Stimulated activated naive CD8-positive, alpha-beta T cell treated with anti-CD3 and anti-CD28 coated beads, Interleukin-15, Interleukin-2, amounts not matched to agents 100 ng/mL and 50 ng/mL, for 24 hours (primary cell): ENCODE data around the gene CUX1.
"Not testable (repeated sequence)": the region's sequence is repeated elsewhere in the genome, so short reads cannot be mapped to it uniquely, and the experiment has no call there.

Experiments
- H3K27ac Mint-ChIP-seq: one replicate; pipeline ENCODE4 v1.8.0; 2021; ENCODE audit warnings: mild to moderate bottlenecking, mixed read lengths
- H3K27me3 Mint-ChIP-seq: one replicate; pipeline ENCODE4 v1.8.0; 2021; ENCODE audit warnings: mixed read lengths
- H3K36me3 Mint-ChIP-seq: one replicate; pipeline ENCODE4 v1.8.0; 2021; ENCODE audit warnings: low read depth, mixed read lengths
- H3K4me1 Mint-ChIP-seq: one replicate; pipeline ENCODE4 v1.8.0; 2021; ENCODE audit warnings: low read depth, mixed read lengths
- H3K4me3 Mint-ChIP-seq: one replicate; pipeline ENCODE4 v1.8.0; 2021; ENCODE audit warnings: mild to moderate bottlenecking, mixed read lengths
- H3K9me3 Mint-ChIP-seq: one replicate; pipeline ENCODE4 v1.8.0; 2021; ENCODE audit warnings: mixed read lengths

The CUX1 gene

DNA sequence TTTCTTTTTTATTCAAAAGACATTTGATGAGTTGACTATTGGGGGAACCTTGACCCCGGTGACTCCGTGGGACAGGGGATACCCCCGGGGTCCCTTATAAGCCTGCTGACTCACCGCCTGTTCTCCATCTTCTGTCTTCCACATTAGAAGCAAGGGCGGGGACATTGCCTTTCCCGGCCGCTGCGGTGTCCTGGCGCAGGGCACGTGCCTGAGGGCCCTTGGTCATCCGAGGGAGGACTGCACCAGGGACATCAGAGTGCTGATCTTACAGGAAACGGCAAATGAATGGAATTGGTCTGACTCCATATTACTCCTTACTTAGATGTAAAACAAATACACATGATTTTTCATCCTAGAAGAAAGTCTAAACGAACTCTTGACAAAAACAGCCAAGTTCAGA is 170.1 kb downstream of the CUX1 start:
- H3K9me3 Mint-ChIP-seq, result no peaks in the 10 kb centered on the region
- H3K36me3 Mint-ChIP-seq, result no peaks in the 10 kb centered on the region
- no peak overlapping the region for H3K4me3 Mint-ChIP-seq
- H3K27me3 Mint-ChIP-seq, result no peaks in the 10 kb centered on the region
- peaks cover 37% of the 10 kb centered on the region for H3K4me1 Mint-ChIP-seq
- no peak overlapping the region for H3K27ac Mint-ChIP-seq

DNA sequence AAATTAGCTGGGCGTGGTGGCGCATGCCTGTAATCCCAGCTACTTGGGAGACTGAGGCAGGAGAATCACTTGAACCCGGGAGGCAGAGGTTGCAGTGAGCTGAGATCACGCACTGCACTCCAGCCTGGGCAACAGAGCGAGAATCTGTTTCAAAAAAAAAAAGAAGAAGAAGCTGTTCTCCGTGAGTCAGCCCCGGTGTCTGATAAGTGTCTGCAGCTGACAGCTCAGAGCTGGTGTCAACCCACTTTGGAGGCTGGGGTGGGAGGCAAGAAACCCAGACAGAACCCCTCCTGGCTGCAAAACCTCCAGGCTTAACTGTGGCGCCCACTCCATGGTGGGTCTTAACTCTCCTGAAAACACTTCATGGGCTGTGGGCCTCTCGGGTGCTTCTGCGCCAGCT is 170.6 kb downstream of the CUX1 start:
- Mint-ChIP-seq H3K4me1 (peaks cover 35% of the 10 kb centered on the region), H3K27ac (peak overlapping the region; percentile 59)
- not testable (repeated sequence) for H3K4me3 Mint-ChIP-seq, H3K9me3 Mint-ChIP-seq, H3K36me3 Mint-ChIP-seq, H3K27me3 Mint-ChIP-seq

DNA sequence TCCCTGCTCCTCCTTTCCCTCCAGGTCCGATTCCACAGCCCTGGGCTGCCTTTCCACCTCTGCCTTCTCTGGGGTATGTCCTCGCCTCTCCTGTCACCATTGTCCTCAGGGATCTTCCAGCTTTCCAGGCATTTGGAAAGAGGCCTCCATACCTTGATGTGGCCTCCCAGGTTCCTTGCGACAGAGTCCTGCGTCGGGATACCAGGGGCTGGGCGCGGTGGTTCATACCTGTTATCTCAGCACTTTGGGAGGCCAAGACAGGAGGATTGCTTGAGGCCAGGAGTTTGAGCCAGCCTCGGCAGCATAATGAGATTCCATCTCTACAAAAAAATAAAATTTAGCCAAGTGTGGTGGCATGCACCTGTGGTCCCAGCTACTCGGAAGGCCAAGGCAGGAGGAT is 171.1 kb downstream of the CUX1 start:
- Mint-ChIP-seq H3K27ac (peak overlapping the region; percentile 59), H3K27me3 (no peaks in the 10 kb centered on the region), H3K36me3 (no peaks in the 10 kb centered on the region), H3K9me3 (no peaks in the 10 kb centered on the region), H3K4me3 (no peak overlapping the region), H3K4me1 (peaks cover 31% of the 10 kb centered on the region)

DNA sequence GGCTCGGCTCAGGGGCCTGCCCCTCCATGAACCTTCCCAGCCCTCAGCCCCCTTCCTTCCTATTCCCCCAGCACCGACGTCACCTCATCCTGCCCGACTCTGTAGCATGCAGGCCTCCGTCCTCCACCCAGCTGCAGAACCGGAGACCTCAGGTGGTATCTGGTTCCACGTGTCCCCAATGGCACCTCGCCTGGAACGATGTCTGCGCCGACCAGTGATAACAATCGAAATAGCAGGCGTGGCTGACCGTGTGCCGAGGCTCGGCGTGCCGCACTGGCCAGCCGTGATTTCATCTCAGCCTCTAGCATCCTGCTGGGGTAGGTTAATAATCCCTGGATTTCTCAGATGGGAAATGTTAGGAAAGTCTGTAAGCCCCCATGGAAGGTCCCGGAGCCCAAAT is 171.7 kb downstream of the CUX1 start:
- Mint-ChIP-seq H3K27me3 (no peaks in the 10 kb centered on the region), H3K4me3 (no peak overlapping the region), H3K36me3 (no peaks in the 10 kb centered on the region), H3K4me1 (peaks cover 33% of the 10 kb centered on the region), H3K9me3 (no peaks in the 10 kb centered on the region), H3K27ac (no peak overlapping the region)

DNA sequence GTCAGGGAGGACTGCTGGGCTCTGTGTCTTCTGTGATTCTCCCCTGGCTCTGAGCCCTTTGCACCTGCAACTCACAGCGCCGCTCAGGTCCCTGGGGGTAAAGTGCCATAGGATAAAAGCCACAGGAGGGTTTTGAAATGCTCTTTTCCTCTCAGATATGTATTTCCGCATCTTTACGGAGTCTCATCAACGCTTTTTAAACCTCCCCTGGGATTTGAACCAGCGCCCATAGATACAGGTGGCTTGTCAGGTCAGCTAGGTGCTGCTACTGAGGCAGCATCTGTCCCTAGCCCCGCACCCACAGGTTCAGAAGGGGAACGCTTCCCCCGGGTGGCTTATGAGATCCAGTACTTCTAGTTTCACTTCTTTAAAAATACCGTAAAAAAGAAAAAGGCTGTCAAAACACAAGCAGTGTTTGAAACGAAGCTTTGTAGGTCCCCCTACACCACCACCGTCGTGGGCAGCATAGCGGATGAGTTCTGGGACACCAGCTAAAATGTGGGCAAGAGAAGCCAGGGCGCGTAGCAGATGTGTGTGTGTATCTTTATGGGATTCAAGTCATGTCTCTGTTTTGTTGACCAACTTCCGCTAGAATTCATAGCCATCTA is 173.5 kb downstream of the CUX1 start:
- peak overlapping the region; percentile 21 for H3K4me3 Mint-ChIP-seq
- H3K27ac Mint-ChIP-seq, result peak overlapping the region; percentile 54
- peaks cover 40% of the 10 kb centered on the region for H3K4me1 Mint-ChIP-seq
- no peaks in the 10 kb centered on the region for H3K36me3 Mint-ChIP-seq
- no peaks in the 10 kb centered on the region for H3K9me3 Mint-ChIP-seq
- H3K27me3 Mint-ChIP-seq, result no peaks in the 10 kb centered on the region

DNA sequence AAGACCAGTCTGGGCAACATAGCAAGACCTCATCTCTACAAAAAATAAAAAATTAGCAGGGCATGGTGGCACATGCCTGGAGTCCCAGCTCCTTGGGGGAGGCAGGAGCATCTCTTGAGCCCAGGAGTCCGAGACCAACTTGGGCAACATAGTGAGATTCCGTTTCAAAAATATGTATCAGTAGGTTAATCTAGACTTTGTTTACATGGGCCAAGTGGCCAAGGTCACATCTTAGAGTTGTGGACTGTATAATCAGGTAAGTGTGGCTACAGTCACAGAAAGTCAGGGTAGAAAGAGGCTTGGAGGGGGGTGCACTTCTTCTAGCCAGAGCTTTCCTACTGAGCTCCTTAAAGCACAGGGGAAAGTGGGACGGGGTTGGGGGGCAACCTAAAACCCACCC is 174.4 kb downstream of the CUX1 start:
- H3K9me3 Mint-ChIP-seq, result no peaks in the 10 kb centered on the region
- no peak overlapping the region for H3K27ac Mint-ChIP-seq
- peaks cover 40% of the 10 kb centered on the region for H3K4me1 Mint-ChIP-seq
- no peak overlapping the region for H3K4me3 Mint-ChIP-seq
- H3K36me3 Mint-ChIP-seq, result no peaks in the 10 kb centered on the region
- H3K27me3 Mint-ChIP-seq, result no peaks in the 10 kb centered on the region

DNA sequence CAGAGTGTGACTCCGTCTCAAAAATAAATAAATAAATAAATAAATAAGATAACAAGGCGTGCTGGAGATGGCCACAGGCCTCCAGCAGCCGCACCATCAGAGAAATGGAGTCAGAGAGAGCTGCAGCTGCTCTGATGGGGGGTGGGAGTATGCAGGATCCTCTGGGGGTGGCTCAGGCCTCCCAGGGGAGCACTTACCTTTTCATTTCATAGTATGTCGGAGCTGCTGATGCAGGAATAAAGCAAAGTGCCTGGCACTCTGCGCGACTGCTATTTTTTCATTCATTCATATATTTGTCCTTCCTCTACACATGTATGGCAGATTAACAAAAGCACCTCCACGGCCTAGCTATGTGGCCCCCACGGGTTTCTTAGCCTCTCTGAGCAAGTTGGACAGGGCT is 175.9 kb downstream of the CUX1 start:
- Mint-ChIP-seq H3K27ac (no peak overlapping the region), H3K27me3 (no peaks in the 10 kb centered on the region), H3K4me1 (peaks cover 36% of the 10 kb centered on the region), H3K4me3 (no peak overlapping the region), H3K9me3 (no peaks in the 10 kb centered on the region), H3K36me3 (no peaks in the 10 kb centered on the region)

DNA sequence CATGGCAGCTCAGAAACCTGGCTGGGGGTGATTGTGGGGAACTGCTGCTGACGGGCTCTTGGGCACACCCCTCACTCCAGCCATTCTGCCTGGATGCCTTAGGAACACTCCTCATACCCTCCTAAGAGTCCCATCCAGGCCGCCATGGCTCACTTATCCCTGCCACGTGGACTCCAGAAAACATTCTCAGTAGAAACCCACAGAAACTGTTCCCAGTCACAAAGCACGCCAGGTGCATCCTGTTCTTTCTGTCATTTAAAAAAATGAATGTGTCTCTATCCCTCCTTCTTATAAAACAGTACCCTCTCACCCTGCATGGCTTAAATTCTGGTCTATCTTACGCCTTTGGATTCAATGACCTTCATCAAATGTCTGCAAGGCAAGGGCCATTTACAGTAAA is 177.7 kb downstream of the CUX1 start:
- Mint-ChIP-seq H3K36me3 (no peaks in the 10 kb centered on the region), H3K4me1 (peaks cover 26% of the 10 kb centered on the region), H3K4me3 (no peak overlapping the region), H3K27me3 (no peaks in the 10 kb centered on the region), H3K27ac (no peak overlapping the region), H3K9me3 (no peaks in the 10 kb centered on the region)

DNA sequence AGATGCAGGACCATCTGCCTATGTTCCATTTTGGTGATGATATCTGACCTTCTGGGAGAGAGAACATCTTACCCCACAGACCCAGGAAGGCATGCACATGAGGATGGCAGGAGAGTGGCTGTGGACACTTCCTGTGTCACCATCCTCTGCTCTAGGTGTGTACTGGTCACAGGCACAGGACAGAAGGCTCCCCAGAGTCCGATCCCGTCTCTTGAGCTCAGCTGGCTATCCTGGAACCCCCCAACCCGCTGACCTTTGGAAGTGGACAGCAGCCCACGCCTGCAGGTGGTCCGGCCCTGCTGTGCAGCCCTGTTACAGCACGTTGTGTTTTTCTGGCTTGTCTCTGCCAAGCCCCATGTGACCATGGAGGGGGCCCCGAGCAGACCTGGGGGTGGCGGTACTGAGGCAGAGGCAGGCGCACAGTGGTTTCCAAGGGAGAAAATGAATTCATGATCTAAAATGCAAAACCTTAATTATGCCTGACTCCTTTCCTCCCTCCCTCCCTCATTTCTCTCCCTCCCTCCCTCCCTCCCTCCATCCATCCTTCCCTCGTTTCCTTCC is 178.8 kb downstream of the CUX1 start:
- H3K4me1 Mint-ChIP-seq, result peaks cover 16% of the 10 kb centered on the region
- no peaks in the 10 kb centered on the region for H3K9me3 Mint-ChIP-seq
- H3K27me3 Mint-ChIP-seq, result no peaks in the 10 kb centered on the region
- H3K4me3 Mint-ChIP-seq, result no peak overlapping the region
- no peak overlapping the region for H3K27ac Mint-ChIP-seq
- no peaks in the 10 kb centered on the region for H3K36me3 Mint-ChIP-seq

DNA sequence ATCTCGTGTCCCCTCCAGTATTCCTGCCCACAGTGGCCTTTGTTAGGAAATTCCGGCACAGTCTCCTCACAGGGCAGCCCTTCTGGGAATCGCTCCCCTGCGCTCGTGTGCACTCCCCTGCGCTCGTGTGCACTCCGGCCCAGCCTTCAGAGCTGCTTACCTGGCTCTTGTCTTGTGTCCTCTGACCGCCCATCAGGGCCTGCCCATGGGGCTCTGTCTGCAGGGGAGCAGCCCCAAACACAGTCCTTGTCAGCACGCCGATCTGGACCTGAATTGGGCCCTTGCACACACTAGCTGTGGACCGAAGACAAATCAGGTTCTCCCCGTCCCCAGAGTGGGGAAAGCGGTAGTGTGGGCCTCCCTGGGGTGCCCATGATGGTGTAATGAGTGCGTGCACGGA is 179.4 kb downstream of the CUX1 start:
- Mint-ChIP-seq H3K36me3 (no peaks in the 10 kb centered on the region), H3K27ac (no peak overlapping the region)

DNA sequence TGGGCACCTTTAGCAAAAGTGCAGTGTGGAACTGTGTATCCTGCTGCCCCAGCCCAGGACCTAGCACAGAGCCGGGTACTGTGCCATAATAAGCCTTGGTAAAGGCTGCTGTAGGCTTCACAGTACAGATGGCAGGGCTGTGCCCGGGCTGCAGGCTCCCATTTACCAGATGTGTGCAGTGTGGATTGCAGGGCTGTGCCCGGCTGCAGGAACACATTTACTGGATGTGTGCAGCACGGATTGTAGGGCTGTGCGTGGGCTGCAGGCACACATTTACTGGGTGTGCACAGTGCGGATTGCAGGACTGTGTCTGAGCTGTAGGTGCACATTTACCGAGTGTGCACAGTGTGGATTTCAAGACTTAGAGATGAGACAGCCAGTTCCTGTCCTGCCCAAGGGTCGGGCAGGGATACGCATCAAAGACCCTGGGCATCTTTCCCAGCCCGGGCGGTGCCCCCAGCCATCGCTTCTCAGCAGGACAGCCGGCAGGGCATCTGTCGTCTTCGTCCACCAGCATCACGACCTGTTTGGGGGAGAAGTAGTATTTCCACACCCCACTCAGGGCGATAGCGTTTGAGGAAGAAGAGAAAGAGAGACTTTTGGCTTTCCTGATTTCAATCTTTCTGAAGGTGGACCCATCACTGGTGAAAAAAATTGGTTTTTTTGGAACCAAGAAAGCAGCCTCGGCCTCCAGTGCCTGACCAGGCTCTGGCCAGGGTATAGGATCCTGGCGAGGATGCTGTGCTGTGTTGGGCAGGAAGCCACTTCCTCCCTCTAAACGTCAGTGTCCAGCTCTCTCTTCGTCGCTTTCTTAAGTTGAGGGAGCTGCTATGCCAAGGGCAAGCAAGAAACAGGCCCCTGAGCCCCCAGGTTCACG is 180.8 kb downstream of the CUX1 start:
- no peaks in the 10 kb centered on the region for H3K27me3 Mint-ChIP-seq
- no peak overlapping the region for H3K4me3 Mint-ChIP-seq
- no peaks in the 10 kb centered on the region for H3K36me3 Mint-ChIP-seq
- no peaks in the 10 kb centered on the region for H3K9me3 Mint-ChIP-seq
- H3K4me1 Mint-ChIP-seq, result peaks cover 11% of the 10 kb centered on the region
- no peak overlapping the region for H3K27ac Mint-ChIP-seq

More for the DNA sequence above, 179.4 kb downstream of the CUX1 start:
- Mint-ChIP-seq H3K27me3 (no peaks in the 10 kb centered on the region), H3K4me1 (peaks cover 12% of the 10 kb centered on the region), H3K4me3 (no peak overlapping the region), H3K9me3 (no peaks in the 10 kb centered on the region)

DNA sequence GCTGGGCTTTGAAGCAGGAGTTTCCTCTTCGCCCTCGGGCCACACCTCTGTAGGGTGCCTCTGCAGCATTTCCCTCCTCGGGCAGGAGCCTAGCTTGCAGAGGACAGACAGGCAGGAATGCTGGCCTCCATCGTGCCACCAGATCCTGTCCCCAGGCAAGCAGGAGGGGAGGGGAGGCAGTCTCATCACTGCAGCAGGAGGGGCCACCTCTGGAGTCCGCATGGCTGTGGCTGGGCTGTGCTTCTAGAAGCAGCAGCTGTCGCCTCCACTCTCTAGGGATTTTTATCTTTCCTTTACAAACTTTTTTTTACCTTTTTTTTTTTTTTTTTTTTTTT is 181.4 kb downstream of the CUX1 start:
- H3K27me3 Mint-ChIP-seq, result no peaks in the 10 kb centered on the region
- no peaks in the 10 kb centered on the region for H3K9me3 Mint-ChIP-seq
- H3K36me3 Mint-ChIP-seq, result no peaks in the 10 kb centered on the region
- H3K4me1 Mint-ChIP-seq, result peaks cover 7% of the 10 kb centered on the region
- no peak overlapping the region for H3K27ac Mint-ChIP-seq
- H3K4me3 Mint-ChIP-seq, result no peak overlapping the region

DNA sequence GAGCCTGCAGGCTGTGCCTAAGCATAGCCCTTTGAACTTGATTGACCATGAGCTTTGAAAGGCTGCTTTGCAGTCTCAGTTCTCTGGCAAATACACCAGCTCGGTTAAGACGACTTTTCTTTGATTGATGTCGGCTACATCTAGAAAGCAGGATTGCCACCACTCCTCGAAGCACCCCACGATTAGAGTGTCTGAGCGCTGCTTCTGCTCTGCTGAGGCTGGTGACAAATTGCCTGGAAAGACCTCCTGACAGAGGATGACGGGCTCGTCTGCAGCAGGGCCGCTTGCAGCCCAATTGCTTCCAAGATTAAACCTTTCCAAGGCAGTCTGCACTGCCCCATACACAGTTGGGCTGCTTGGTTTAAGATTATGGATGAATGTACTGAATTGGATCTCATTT is 182.0 kb downstream of the CUX1 start:
- H3K36me3 Mint-ChIP-seq, result no peaks in the 10 kb centered on the region
- H3K27ac Mint-ChIP-seq, result no peak overlapping the region
- no peak overlapping the region for H3K4me3 Mint-ChIP-seq
- H3K27me3 Mint-ChIP-seq, result no peaks in the 10 kb centered on the region
- no peaks in the 10 kb centered on the region for H3K9me3 Mint-ChIP-seq
- peaks cover 6% of the 10 kb centered on the region for H3K4me1 Mint-ChIP-seq

DNA sequence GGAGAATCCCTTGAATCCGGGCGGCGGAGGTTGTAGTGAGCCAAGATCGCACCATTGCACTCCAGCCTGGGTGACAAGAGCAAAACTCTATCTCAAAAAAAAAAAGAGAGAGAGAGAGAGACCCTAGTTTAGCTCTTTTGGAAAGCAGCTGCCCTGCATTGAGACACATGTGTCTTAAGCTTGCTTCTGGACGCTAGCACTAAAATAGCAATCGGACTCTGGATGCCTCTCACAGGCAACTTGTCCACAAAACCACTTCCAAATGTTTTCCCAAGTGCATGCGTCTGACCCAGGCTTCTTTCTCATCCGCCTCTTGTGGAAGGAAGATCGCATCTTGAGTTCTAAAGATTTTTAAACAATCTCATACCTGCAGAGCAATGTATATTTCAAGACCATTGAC is 182.7 kb downstream of the CUX1 start:
- H3K4me3 Mint-ChIP-seq, result no peak overlapping the region
- peaks cover 5% of the 10 kb centered on the region for H3K4me1 Mint-ChIP-seq
- no peaks in the 10 kb centered on the region for H3K27me3 Mint-ChIP-seq
- H3K36me3 Mint-ChIP-seq, result no peaks in the 10 kb centered on the region
- no peak overlapping the region for H3K27ac Mint-ChIP-seq
- no peaks in the 10 kb centered on the region for H3K9me3 Mint-ChIP-seq

DNA sequence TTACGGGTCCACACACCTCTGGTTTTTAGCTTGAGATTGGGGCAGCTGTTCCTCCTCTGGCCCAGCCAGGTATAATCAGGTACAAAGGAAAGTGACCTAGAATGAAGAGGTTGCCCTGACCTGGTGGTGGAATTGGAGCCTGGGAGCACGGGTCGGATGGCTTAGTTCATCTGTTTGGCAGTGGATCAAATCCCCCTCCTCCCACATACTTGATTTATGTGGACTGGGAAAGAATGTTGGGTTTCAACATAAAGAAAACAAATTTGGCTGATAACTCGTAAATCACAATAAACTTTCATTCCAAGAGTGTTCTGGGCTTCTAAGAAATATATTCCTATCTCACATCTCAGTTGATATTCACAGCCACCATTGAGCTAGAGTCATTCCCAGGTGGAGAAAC is 186.8 kb downstream of the CUX1 start:
- Mint-ChIP-seq H3K27me3 (no peaks in the 10 kb centered on the region), H3K4me3 (no peak overlapping the region), H3K27ac (no peak overlapping the region), H3K36me3 (no peaks in the 10 kb centered on the region), H3K9me3 (no peaks in the 10 kb centered on the region), H3K4me1 (no peaks in the 10 kb centered on the region)

DNA sequence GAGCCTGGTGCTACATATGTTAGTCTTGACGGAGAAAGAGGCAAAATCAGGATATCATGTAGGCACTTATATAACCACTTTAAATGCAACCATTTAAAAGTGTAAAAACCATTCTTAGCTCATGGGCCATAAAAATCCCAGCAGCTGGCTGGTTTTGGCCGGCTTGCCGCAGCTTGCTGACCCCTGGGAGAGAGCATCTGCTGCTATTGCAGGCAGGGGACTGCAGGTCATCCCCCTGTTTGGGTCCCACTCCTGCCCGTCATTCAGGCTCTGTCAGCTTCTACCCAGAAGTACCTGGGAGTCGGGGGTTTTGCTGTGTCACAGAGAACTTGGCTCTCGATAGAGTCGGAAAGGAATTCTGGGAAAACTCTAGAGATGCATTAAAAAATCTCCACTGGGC is 187.4 kb downstream of the CUX1 start:
- H3K4me3 Mint-ChIP-seq, result no peak overlapping the region
- H3K36me3 Mint-ChIP-seq, result no peaks in the 10 kb centered on the region
- H3K27me3 Mint-ChIP-seq, result no peaks in the 10 kb centered on the region
- no peaks in the 10 kb centered on the region for H3K4me1 Mint-ChIP-seq
- H3K9me3 Mint-ChIP-seq, result no peaks in the 10 kb centered on the region
- H3K27ac Mint-ChIP-seq, result no peak overlapping the region
